ENCODE measurements around the gene RGS7. TPM values are rescaled to one million over a fixed set of nuclear protein-coding genes. Genes with fewer than 3 reads are reported as not detected.

RGS7 gene
- polyA plus RNA-seq, 1 donor (not counting 4 experiments of a cell fraction or from before 2014, with no cell fraction given), result not detected

DNA sequence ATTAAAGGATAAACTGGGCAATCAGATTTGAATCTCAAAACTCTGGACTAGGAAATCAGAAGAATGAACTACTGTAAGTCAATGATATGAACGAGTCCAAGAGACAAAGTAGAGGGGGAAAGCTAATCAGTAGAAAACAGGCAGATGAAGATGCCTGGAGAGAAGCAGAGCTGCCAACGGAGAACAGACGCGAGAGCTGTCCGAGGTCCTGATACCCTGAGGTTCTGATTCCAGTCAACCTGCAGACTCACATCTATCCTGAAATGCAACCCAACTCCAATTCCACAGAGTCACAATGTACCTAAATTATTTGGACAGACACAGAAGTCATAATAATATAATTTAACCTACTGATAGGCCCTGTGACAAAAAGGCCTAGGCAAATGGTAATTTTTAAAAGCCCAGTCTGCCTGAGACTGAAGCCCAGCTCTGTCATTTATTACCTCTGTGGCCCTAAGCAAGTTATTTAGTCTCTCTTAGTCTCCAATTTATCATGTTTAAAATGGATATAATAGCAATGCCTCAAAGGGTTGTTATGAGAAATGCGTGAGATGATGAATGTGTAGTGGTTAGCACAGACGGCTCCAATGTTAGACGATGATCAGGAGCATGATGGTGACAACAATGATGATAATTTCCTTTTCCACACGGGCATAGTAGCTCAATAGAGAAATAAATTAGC lies 33.4 kb downstream of the RGS7 start:
- no peak for FAIRE-seq
- H3K36me3 ChIP-seq (ENCODE audit: control insufficient read depth in 2 of 2, extremely low read depth in 1 of 2, insufficient read depth in 2 of 2, low read length in 2 of 2), result no peaks in the 10 kb centered on the region
- H4K20me1 ChIP-seq (ENCODE audit: control insufficient read depth, extremely low read depth, insufficient read depth, low read length), result no peaks in the 10 kb centered on the region
- H3K27ac ChIP-seq (ENCODE audit: control insufficient read depth, insufficient read depth, low read length), result no peak overlapping the region
- TF ChIP-seq, protein P1, sequence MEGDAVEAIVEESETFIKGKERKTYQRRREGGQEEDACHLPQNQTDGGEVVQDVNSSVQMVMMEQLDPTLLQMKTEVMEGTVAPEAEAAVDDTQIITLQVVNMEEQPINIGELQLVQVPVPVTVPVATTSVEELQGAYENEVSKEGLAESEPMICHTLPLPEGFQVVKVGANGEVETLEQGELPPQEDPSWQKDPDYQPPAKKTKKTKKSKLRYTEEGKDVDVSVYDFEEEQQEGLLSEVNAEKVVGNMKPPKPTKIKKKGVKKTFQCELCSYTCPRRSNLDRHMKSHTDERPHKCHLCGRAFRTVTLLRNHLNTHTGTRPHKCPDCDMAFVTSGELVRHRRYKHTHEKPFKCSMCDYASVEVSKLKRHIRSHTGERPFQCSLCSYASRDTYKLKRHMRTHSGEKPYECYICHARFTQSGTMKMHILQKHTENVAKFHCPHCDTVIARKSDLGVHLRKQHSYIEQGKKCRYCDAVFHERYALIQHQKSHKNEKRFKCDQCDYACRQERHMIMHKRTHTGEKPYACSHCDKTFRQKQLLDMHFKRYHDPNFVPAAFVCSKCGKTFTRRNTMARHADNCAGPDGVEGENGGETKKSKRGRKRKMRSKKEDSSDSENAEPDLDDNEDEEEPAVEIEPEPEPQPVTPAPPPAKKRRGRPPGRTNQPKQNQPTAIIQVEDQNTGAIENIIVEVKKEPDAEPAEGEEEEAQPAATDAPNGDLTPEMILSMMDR (optimal IDR thresholded peaks at IDR 0.05 in 1 of 3, IDR thresholded peaks at IDR 0.05 in 1 of 3, conservative IDR thresholded peaks at IDR 0.05 in 1 of 3; ENCODE audit: extremely low read depth in 1 of 3, insufficient read depth in 2 of 3, low read length in 3 of 3), result no peak
- no peak for TF ChIP-seq EZH2 (IDR thresholded peaks at IDR 0.05; ENCODE audit: low read length)
- no peaks in the 10 kb centered on the region for H3K4me1 ChIP-seq (ENCODE audit: control insufficient read depth, extremely low read depth, insufficient read depth, low read length)
- no peak overlapping the region for H3K4me3 ChIP-seq (ENCODE audit: control insufficient read depth in 2 of 3, extremely low read depth in 1 of 3, insufficient read depth in 2 of 3, low read depth in 1 of 3, low read length in 3 of 3)
- H3K9me1 ChIP-seq (ENCODE audit: control insufficient read depth, extremely low read depth, insufficient read depth, low read length), result no peaks in the 10 kb centered on the region
- no peaks in the 10 kb centered on the region for H3K79me2 ChIP-seq (ENCODE audit: control insufficient read depth, insufficient read depth, low read length)
- H3K4me2 ChIP-seq (ENCODE audit: control insufficient read depth, extremely low read depth, insufficient read depth, low read depth, low read length), result no peak overlapping the region
- DNase-seq (ENCODE audit: low read depth, low spot score), result no peak
- H2AFZ ChIP-seq (ENCODE audit: control insufficient read depth, low read length), result no peak overlapping the region
- no peaks in the 10 kb centered on the region for H3K27me3 ChIP-seq (ENCODE audit: control insufficient read depth, extremely low read depth, insufficient read depth, low read length)
- H3K9ac ChIP-seq (ENCODE audit: control insufficient read depth, extremely low read depth, insufficient read depth, low read length), result no peak overlapping the region
- H3K9me3 ChIP-seq (ENCODE audit: control insufficient read depth, low read depth, low read length), result no peaks in the 10 kb centered on the region
- dilution Hi-C loops (cut with MboI; ENCODE audit: extremely low pct_ligation_motif_present, low sequenced_read_pairs), result no loop called here

- Histone ChIP-seq H3K36me3 (ENCODE audit: control insufficient read depth in 2 of 2, extremely low read depth in 1 of 2, insufficient read depth in 2 of 2, low read length in 2 of 2) (no peaks in the 10 kb centered on the region), H3K9ac (ENCODE audit: control insufficient read depth, extremely low read depth, insufficient read depth, low read length) (no peak overlapping the region), H2AFZ (ENCODE audit: control insufficient read depth, low read length) (no peak overlapping the region), H3K9me1 (ENCODE audit: control insufficient read depth, extremely low read depth, insufficient read depth, low read length) (no peaks in the 10 kb centered on the region), H3K79me2 (ENCODE audit: control insufficient read depth, insufficient read depth, low read length) (no peaks in the 10 kb centered on the region), H3K4me1 (ENCODE audit: control insufficient read depth, extremely low read depth, insufficient read depth, low read length) (no peaks in the 10 kb centered on the region), H3K4me3 (ENCODE audit: control insufficient read depth in 2 of 3, extremely low read depth in 1 of 3, insufficient read depth in 2 of 3, low read depth in 1 of 3, low read length in 3 of 3) (no peak overlapping the region), H3K9me3 (ENCODE audit: control insufficient read depth, low read depth, low read length) (no peaks in the 10 kb centered on the region), H3K27me3 (ENCODE audit: control insufficient read depth, extremely low read depth, insufficient read depth, low read length) (no peaks in the 10 kb centered on the region), H3K4me2 (ENCODE audit: control insufficient read depth, extremely low read depth, insufficient read depth, low read depth, low read length) (no peak overlapping the region), H4K20me1 (ENCODE audit: control insufficient read depth, extremely low read depth, insufficient read depth, low read length) (no peaks in the 10 kb centered on the region), H3K27ac (ENCODE audit: control insufficient read depth, insufficient read depth, low read length) (no peak overlapping the region)
- DNase-seq (ENCODE audit: low read depth, low spot score), result no peak
- dilution Hi-C loops (cut with MboI; ENCODE audit: extremely low pct_ligation_motif_present, low sequenced_read_pairs), result no loop called here
- no peak for FAIRE-seq
- no peak for TF ChIP-seq EZH2 (IDR thresholded peaks at IDR 0.05; ENCODE audit: low read length)
- TF ChIP-seq, protein P1 (optimal IDR thresholded peaks at IDR 0.05 in 1 of 3, IDR thresholded peaks at IDR 0.05 in 1 of 3, conservative IDR thresholded peaks at IDR 0.05 in 1 of 3; ENCODE audit: extremely low read depth in 1 of 3, insufficient read depth in 2 of 3, low read length in 3 of 3), result no peak
Observed at GRCh38 chr1:241317676-241318075, 39.3 kb downstream of the RGS7 start.

All from keratinocyte (primary cell).